LoVo (cell line): ENCODE measurements around the gene PARVA.

ENCODE experiments used
- DNase-seq: peaks from one replicate; pipeline ENCODE4 v3.0.0-alpha.2; 2016; ENCODE audit warnings: low spot score

Gene PARVA

GRCh38 chr11:12433121-12433520, 55.8 kb downstream of the PARVA start:
- DNase-seq: no peak

GRCh38 chr11:12433571-12434324, 56.4 kb downstream of the PARVA start:
- DNase-seq: no peak

- no peak for DNase-seq
Observed at GRCh38 chr11:12434325-12434654, 56.9 kb downstream of the PARVA start.

- no peak for DNase-seq
Observed at GRCh38 chr11:12435264-12435663, 57.9 kb downstream of the PARVA start.

GRCh38 chr11:12436266-12436665, 58.9 kb downstream of the PARVA start:
- DNase-seq: no peak

GRCh38 chr11:12438291-12438690, 60.9 kb downstream of the PARVA start:
- DNase-seq: no peak

- no peak for DNase-seq
Observed at GRCh38 chr11:12439615-12440014, 62.2 kb downstream of the PARVA start.

- DNase-seq: no peak
Observed at GRCh38 chr11:12440565-12440964, 63.2 kb downstream of the PARVA start.

GRCh38 chr11:12441231-12441861, 64.0 kb downstream of the PARVA start:
- no peak for DNase-seq

GRCh38 chr11:12444601-12445000, 67.2 kb downstream of the PARVA start:
- no peak for DNase-seq

GRCh38 chr11:12445001-12445400, 67.6 kb downstream of the PARVA start:
- no peak for DNase-seq

- DNase-seq: no peak
Observed at GRCh38 chr11:12446863-12447262, 69.5 kb downstream of the PARVA start.

GRCh38 chr11:12448131-12448939, 71.0 kb downstream of the PARVA start:
- no peak for DNase-seq

GRCh38 chr11:12449961-12450715, 72.8 kb downstream of the PARVA start:
- no peak for DNase-seq

GRCh38 chr11:12451179-12451814, 73.9 kb downstream of the PARVA start:
- no peak for DNase-seq

GRCh38 chr11:12453243-12453642, 75.9 kb downstream of the PARVA start:
- no peak for DNase-seq

GRCh38 chr11:12454782-12455181, 77.4 kb downstream of the PARVA start:
- DNase-seq: no peak

- no peak for DNase-seq
Observed at GRCh38 chr11:12455938-12456337, 78.6 kb downstream of the PARVA start.

GRCh38 chr11:12456651-12457579, 79.5 kb downstream of the PARVA start:
- DNase-seq: no peak

- no peak for DNase-seq
Observed at GRCh38 chr11:12458042-12458441, 80.7 kb downstream of the PARVA start.

- no peak for DNase-seq
Observed at GRCh38 chr11:12459374-12459773, 82.0 kb downstream of the PARVA start.
